ENCODE data around the gene IRX1.

Gene IRX1

GRCh38 chr5:3601061-3601710 is 5.6 kb downstream of the IRX1 start:
- DNase-seq = no peak

- DNase-seq = no peak
Measured at GRCh38 chr5:3601911-3602782, 6.5 kb downstream of the IRX1 start.

- DNase-seq = no peak
Measured at GRCh38 chr5:3602785-3603502, 7.3 kb downstream of the IRX1 start.

- no peak for DNase-seq
Measured at GRCh38 chr5:3604501-3604900, 8.9 kb downstream of the IRX1 start.

- no peak for DNase-seq
Measured at GRCh38 chr5:3605298-3606010, 9.8 kb downstream of the IRX1 start.

- DNase-seq = no peak
Measured at GRCh38 chr5:3606121-3606831, 10.6 kb downstream of the IRX1 start.

GRCh38 chr5:3607541-3608181 is 12.0 kb downstream of the IRX1 start:
- DNase-seq = no peak

- DNase-seq = no peak
Measured at GRCh38 chr5:3609120-3609681, 13.6 kb downstream of the IRX1 start.

GRCh38 chr5:3612591-3613042 is 17.0 kb downstream of the IRX1 start:
- DNase-seq = no peak

- DNase-seq = no peak
Measured at GRCh38 chr5:3613726-3614125, 18.1 kb downstream of the IRX1 start.

GRCh38 chr5:3615217-3615616 is 19.6 kb downstream of the IRX1 start:
- DNase-seq = no peak

GRCh38 chr5:3615829-3616228 is 20.2 kb downstream of the IRX1 start:
- DNase-seq = no peak

GRCh38 chr5:3619579-3619978 is 23.9 kb downstream of the IRX1 start:
- DNase-seq = no peak

GRCh38 chr5:3622961-3623360 is 27.3 kb downstream of the IRX1 start:
- DNase-seq = no peak

- DNase-seq = no peak
Measured at GRCh38 chr5:3625626-3626025, 30.0 kb downstream of the IRX1 start.

GRCh38 chr5:3634061-3634460 is 38.4 kb downstream of the IRX1 start:
- no peak for DNase-seq

- no peak for DNase-seq
Measured at GRCh38 chr5:3639175-3639574, 43.5 kb downstream of the IRX1 start.

- no peak for DNase-seq
Measured at GRCh38 chr5:3642231-3642630, 46.6 kb downstream of the IRX1 start.

GRCh38 chr5:3650320-3650719 is 54.7 kb downstream of the IRX1 start:
- DNase-seq = no peak

GRCh38 chr5:3650868-3651267 is 55.2 kb downstream of the IRX1 start:
- DNase-seq = no peak
